NCI-H774 (cell line): ENCODE measurements around the gene ANKRD29.
A peak's percentile ranks its signal among the peaks of the same experiment; 100 is the strongest.
"Not testable (repeated sequence)": the region's sequence is repeated elsewhere in the genome, so short reads cannot be mapped to it uniquely, and the experiment has no call there.

Source experiments
- DNase-seq: peaks from one replicate; lab custom pipeline; 2025; lab: John Stamatoyannopoulos, UW

Gene ANKRD29

GRCh38 chr18:23616258-23616657, 46.5 kb downstream of the ANKRD29 start:
- no peak for DNase-seq

DNA sequence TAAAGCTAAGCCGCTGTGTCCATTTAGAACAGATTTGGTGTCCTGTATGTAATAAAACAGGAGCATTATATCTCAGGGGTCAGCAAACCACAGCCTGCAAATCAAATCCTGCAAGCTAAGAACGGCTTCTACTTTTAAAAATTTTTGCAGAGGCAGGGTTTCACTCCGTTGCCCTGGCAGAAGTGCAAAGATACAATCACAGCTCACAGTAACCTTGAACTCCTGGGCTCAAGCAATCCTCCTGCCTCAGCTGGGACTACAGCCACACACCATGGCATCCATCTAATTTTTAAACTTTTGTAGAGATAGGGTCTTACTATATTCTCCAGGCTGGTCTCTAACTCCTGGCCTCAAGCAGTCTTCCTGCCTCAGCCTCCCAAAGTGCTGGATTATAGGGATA, 47.8 kb downstream of the ANKRD29 start:
- no peak for DNase-seq

- no peak for DNase-seq
Measured at GRCh38 chr18:23614413-23614812, 48.3 kb downstream of the ANKRD29 start.

DNA sequence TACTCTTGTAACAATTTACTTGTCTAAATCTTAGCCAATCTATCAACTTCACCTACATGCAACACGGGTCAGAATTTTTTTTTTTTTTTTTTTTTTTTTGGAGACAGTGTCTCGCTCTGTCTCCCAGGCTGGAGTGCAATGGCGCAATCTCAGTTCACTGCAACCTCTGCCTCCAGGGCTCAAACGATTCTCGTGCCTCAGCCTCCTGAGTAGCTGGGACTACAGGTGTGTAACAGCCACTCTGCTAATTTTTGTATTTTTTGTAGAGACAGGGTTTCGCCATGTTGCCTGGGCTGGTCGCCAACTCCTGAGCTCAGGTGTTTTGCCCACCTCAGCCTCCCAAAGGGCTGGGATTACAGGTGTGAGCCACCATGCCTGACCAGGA, 49.6 kb downstream of the ANKRD29 start:
- DNase-seq, result not testable (repeated sequence)

DNA sequence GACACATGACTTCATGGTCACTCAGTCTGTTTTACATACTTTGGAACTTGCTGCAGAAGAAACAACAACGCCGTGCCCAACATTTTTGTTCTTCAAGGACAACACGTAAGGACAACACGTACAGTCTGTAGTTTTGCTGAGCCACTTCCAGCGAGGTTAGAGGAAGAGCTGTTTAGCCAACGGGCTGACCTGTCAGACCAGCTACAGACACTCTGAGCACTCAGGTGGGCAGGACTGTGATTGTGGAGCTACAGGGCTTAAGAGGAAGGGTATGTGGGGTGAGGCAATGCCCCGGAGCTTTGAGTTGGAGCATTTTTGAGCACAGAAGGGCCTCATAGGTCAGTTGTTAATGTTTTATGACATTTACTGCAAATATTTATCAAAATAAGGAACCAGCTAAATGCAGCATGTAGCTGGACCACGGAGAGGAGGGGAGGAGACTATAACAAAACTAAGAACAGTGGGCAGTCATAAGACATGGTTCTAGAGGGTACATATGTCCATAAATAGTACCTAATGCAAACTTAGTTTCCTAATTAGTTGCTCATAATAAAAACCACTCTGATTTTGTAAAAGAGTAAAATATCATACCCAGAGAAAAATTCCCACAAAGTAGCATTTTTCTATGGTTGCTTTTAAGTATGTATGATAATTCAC, 50.1 kb downstream of the ANKRD29 start:
- no peak for DNase-seq

DNA sequence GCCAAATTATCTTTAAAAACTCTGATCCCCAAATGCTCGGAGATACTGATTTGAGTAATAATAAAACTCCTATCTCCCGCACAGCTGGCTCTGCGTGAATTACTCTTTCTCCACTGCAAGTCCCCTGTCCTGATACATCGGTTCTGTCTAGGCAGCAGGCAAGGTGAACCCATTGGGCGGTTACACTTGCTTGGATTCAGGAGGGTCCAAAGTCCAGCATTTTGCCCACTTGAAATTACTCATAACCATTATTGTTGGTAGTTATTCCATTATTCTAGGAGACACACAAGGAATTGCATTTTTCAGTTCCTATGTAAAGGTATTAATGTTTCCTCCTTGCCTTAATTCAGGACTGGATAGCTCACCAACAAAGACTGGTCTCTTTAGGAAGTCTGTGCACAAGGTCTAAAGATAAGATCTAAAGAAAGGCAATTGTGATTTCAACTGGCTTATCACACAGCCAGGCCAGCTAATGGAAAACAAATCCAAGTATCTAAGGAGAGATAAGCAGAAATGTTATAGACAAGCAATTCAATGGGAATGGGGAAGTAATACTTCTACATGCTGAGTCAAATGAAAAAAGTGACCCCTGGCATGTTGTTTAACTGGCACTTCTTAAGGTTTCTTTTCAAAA, 53.2 kb downstream of the ANKRD29 start:
- no peak for DNase-seq

GRCh38 chr18:23608211-23608610, 54.5 kb downstream of the ANKRD29 start:
- DNase-seq, result no peak

DNA sequence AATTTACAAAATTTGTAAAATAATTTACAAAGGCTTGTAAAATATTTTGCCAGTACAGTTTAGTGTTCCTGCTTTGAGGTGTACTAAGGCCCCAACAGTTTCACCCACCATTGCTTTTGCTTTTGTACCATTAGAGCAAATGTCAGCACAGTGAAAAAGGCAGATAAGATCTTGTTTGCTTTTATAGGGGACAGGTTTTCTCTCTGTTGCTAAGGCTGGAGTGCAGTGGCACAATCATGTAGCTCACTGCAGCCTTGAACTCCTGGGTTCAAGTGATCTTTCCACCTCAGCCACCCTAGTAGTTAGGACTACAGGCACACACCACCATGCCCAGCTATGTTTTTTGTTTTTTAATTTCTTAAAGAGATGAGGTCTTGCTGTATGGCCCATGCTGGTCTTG, 56.8 kb downstream of the ANKRD29 start:
- DNase-seq, result no peak

DNA sequence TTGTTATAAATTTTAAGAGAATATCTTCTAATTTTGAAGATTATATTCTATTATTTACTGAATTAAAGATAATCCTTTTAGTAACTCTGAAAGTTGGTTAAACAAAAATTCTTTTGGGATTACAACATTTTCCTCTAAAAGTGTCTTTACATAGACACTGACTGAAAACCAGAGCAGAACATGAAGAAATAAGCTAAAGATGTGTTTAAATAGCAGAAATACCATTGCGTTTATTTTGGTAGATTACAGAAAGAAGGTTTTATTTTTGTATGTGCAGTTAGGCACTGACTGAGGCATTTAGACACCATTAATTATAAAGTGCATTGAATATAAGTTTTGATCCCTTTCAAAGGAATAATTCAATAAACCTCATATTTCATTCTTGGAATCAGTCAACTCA, 62.9 kb downstream of the ANKRD29 start:
- DNase-seq, result no peak

DNA sequence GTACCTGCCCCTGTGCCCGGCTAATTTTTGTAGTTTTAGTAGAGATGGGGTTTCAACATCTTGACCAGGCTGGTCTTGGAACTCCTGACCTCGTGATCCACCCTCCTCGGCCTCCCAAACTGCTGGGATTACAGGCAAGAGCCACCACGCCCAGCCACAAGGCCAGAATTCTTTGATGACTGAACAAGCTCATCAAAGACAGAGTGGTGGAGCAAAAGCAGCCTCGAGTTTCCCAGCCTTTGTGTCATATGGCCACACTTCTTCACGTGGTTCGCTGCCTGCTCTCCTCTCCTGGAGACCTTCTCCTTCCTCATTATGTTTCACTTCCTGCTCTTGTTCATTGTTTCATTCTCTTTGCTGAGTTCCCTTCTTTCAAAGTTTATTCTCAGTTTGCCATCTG, 66.5 kb downstream of the ANKRD29 start:
- DNase-seq, result no peak

- DNase-seq, result no peak
Measured at GRCh38 chr18:23595591-23595990, 67.1 kb downstream of the ANKRD29 start.

DNA sequence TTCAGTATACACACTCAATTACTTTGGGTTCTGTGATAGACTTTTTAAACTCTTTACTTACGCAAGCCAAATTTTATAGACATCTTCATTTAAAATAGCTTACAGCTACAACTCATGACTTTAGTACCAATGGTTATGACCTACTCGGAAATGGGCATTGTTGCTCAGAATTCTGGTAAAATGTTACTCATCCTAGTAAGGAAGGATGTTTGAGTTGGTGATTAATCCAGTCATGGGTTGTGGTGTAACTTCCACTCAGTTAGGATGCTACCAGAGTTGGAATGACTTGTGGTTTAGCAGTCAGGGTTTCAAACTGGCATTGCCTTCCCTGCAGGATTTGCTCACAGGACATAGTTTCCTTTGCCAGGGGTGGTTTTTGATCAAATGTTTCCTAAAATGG, 69.0 kb downstream of the ANKRD29 start:
- DNase-seq, result no peak

DNA sequence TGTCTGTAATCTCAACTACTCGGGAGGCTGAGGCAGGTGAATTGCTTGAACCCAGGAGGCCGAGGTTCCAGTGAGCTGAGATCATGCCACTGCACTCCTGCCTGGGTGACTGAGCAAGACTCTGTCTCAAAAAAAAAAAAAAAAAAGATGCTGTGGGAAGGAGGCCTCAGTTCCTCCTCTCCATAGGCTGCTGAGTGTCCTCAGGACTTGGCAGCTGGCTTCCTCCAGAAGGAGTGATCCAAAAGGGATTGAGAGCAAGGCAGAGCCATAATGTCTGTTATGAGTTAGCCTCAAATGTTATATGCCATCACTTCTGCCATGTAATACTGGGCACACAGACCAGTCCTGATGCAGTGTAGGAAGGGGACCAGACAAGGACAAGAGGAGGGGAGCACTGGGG, 69.8 kb downstream of the ANKRD29 start:
- no peak for DNase-seq

- DNase-seq, result no peak
Measured at GRCh38 chr18:23591011-23591410, 71.7 kb downstream of the ANKRD29 start.

GRCh38 chr18:23588836-23589560, 73.7 kb downstream of the ANKRD29 start:
- no peak for DNase-seq

DNA sequence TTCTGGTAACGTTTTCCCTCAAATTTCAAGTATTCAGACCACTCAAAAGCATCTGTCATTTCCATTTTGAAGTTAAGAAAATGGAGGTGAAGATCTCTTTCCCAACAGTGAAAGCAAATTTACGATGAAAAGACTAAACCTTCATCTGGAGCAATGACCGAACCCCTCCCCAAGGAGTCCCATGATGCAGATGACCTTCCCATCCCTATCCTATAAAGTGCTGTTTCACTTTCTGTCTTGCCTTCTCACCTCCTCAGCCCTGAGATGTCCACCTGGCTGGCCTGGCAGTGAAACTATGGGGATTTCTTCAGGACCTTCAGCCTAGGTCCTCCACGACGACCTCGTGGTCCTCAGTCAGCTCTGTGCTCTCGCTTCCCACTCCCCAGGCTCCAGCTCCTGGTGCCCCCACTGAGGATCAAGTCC, 75.5 kb downstream of the ANKRD29 start:
- no peak for DNase-seq

DNA sequence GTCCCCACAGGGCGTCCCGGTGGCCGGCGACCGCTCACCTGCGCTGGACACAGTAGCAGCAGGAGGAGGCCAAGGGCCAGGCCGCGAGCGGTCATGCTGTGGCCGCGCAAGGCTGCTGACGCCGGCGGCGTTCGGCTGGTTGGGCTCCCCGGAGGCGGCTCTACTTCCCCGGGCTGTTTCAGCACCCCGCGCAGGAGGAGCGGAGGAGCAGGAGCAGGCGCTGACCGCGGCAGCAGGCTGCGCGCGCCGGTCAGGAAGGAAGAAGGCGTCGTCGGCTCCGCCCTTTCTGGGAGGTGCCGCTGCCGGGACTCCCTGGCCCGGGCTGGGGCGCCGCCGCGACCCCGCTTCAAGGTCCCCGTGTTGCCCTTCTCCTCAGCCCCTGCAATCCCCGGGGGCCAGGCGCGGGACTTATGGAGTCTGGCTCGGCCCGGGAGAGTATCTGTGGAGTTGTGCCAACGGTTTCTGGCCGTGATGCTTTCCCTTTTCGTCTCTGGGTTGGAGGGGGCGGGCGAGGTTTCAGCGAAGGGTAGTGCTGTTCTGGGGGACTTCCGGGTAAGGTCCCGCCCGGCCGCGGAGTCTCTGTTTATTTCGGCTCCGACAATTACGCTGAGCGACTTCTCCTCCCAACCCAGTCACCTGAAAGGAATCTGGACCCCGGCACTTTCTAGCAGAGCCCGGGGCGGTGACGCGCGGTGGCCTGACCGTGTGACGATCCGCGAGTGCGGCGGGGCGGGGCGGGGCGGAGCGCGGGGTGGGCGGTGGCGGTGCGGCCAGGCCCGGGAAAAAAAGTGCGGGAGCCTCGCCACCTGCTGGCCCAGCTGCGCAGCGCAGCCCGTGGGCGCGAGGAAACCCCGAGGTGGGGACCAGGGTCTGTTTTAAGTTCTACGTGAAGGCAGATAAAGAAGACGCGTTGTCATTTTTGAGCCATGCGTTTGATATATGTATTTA, 76.2 kb downstream of the ANKRD29 start, which contains the start of gene NPC1:
TSS of gene NPC1 (minus strand) at position 258 of the 948 bp plus-strand sequence. CDS start at position 95, 163 bp downstream.
- DNase-seq, result peak; percentile 90

DNA sequence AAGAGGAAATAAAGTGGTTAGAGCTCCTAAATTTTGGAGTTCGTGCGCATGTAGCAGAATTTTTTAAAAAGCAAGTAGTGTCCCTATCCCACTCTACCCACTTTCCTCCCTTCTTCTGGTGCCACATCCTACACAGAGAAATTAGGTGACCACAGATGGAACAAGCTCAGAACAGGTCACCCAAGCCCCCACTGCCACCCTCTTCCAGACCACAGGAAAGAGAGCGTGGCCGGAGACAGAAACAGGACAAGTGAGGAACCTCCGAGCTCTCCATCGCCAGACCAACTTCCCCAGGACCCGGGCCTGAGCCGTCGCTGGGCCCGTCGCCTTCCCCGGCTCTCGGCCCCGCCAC, 76.8 kb downstream of the ANKRD29 start:
- no peak for DNase-seq

DNA sequence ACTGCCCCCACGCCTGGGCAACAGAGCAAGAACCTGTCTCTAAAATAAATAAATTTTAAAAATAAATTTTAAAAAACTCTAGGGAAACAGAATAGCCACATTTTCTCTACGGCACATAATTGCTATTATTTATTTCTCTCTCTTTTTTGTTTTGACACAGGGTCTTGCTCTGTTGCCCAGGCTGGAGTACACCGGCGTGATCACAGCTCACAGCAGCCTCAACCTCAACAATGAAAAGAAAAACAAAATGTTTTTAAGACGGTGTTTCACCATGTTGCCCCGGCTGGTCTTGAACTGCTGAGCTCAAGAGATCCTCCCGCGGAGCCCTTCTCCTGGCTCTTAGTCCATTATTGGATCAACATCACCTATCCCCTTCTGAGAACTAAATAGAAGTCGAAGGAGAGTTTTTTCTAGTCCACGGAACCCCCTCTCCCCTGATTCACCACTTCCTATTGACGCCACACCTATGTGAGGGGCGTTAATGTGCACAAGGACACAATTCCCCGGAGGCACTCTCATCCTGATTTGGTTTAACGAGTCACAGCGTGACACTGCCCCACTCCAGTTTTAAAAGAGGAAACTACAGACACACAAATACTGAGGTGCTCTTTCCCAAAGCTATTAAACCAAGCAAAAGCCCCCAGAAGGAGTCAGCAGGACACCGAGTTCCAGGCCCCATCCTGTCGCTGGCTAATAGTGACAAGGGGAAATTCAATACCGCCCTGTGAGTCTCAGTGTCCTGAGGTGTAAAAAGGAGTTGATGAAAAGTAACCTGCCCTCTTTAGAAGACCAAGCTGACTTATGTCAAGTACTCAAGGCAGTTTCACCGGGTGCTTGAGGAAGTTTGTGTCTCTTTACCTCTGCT, 77.5 kb downstream of the ANKRD29 start:
- no peak for DNase-seq

DNA sequence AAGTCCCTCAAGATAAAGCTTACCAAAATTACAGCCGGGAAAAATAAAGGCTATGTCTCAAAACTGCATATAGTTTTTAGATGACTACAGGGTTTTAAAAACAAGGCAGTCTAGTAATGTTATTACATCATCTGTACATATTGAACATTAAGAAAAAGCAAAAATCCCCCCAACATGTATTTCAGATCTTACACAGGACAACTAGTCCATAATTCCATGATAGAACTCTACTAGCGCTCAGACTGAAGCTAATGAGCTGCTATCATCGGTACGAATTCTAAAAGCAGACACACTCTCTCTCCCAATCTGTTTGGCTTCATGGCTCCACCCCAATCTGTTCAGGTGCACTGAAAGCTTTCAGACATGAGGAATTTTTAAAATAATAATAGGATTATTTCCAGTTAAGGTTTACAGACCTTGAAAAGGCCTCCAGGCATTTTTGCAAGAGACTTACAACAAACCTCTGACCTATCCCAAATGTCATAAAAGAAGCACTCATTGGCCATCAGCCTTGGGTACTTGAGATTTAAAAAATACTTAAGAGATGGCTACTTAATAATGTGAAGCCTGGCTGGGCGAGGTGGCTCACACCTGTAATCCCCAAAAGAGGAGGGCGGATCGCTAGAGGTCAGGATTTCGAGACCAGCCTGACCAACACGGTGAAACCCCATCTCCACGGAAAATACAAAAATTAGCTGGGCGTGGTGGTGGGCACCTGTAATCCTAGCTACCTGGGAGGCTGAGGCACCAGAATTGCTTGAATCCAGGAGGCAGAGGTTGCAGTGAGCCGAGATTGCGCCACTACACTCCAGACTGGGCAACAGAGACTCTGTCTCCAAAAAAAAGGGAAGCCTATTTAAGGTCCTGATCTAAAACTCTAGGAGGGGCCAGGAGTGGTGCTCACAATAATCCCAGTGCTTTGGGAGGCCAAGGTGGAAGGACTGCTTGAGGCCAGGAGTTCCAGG, 78.4 kb downstream of the ANKRD29 start:
- DNase-seq, result no peak
